GM23338 (cell line): ENCODE measurements around the gene ZNF841. TPM values are rescaled to one million over a fixed set of nuclear protein-coding genes. Genes with fewer than 3 reads are reported as not detected.

Experiments
- ATAC-seq: fragments of 200-7000 bp; cut with Tn5 transposase; 3 replicates; pipeline ENCODE4 v1.9.1; 2020
- DNase-seq: peaks from one replicate; pipeline ENCODE4 v3.0.0-alpha.2; 2015; ENCODE audit warnings: low spot score
- H2AFZ ChIP-seq: fragments of 200-600 bp; sonication (generic); 2 replicates; pipeline ENCODE4 v1.8.0; 2016; ENCODE audit warnings: antibody characterized with exemption, mild to moderate bottlenecking, moderate library complexity
- H3F3A ChIP-seq: fragments of 200-600 bp; sonication (generic); replicated peaks from 2 replicates; pipeline ENCODE4 v1.8.0; 2017; ENCODE audit warnings: antibody characterized with exemption, mixed run types, low read depth
- H3K27ac ChIP-seq: fragments of 200-600 bp; sonication (generic); 2 replicates; pipeline ENCODE4 v1.6.1; 2016; ENCODE audit warnings: low read depth
- H3K27me3 ChIP-seq: fragments of 200-600 bp; sonication (generic); 2 replicates; pipeline ENCODE4 v1.8.0; 2016; ENCODE audit warnings: mild to moderate bottlenecking, mixed run types, moderate library complexity; ENCODE audit not compliant: insufficient read depth
- H3K36me3 ChIP-seq: fragments of 200-600 bp; sonication (generic); 2 replicates; pipeline ENCODE4 v1.8.0; 2016; ENCODE audit warnings: mild to moderate bottlenecking; ENCODE audit not compliant: insufficient read depth
- H3K4me1 ChIP-seq: fragments of 200-600 bp; sonication (generic); 2 replicates; pipeline ENCODE4 v1.8.0; 2016; ENCODE audit warnings: mild to moderate bottlenecking, moderate library complexity; ENCODE audit not compliant: insufficient read depth
- H3K4me2 ChIP-seq: fragments of 200-600 bp; sonication (generic); 2 replicates; pipeline ENCODE4 v1.7.1; 2017; ENCODE audit warnings: mixed run types
- H3K4me3 ChIP-seq: fragments of 200-600 bp; sonication (generic); 2 replicates; pipeline ENCODE4 v1.6.1; 2016; ENCODE audit warnings: mixed run types
- H3K79me2 ChIP-seq: fragments of 200-600 bp; sonication (generic); replicated peaks from 2 replicates; pipeline ENCODE4 v1.8.0; 2017; ENCODE audit warnings: mild to moderate bottlenecking; ENCODE audit not compliant: insufficient read depth
- H3K9me2 ChIP-seq: fragments of 200-600 bp; sonication (generic); 2 replicates; pipeline ENCODE4 v1.8.0; 2017; ENCODE audit not compliant: insufficient read depth
- H4K20me1 ChIP-seq: fragments of 200-600 bp; sonication (generic); replicated peaks from 2 replicates; pipeline ENCODE4 v1.8.0; 2017; ENCODE audit warnings: mild to moderate bottlenecking; ENCODE audit not compliant: insufficient read depth
- H3K27ac Mint-ChIP-seq: 2 replicates; pipeline ENCODE4 v1.8.0; 2020; ENCODE audit warnings: inconsistent platforms, mild to moderate bottlenecking, moderate library complexity, mixed read lengths
- H3K27me3 Mint-ChIP-seq: 3 replicates; pipeline ENCODE4 v1.8.0; 2022; ENCODE audit warnings: low read depth, mild to moderate bottlenecking, moderate library complexity, mixed read lengths, inconsistent platforms; ENCODE audit not compliant: insufficient read depth, poor library complexity
- H3K36me3 Mint-ChIP-seq: 3 replicates; pipeline ENCODE4 v1.8.0; 2021; ENCODE audit warnings: low read depth, mild to moderate bottlenecking, inconsistent platforms, moderate library complexity, mixed read lengths
- H3K4me1 Mint-ChIP-seq: 3 replicates; pipeline ENCODE4 v1.8.0; 2020; ENCODE audit warnings: mild to moderate bottlenecking, inconsistent platforms, mixed read lengths
- H3K4me3 Mint-ChIP-seq: 3 replicates; pipeline ENCODE4 v1.8.0; 2021; ENCODE audit warnings: moderate library complexity, mild to moderate bottlenecking, inconsistent platforms, mixed read lengths
- H3K9me3 Mint-ChIP-seq: 3 replicates; pipeline ENCODE4 v1.8.0; 2020; ENCODE audit warnings: moderate library complexity, mild to moderate bottlenecking, inconsistent platforms, mixed read lengths
- EZH2 ChIP-seq: fragments of 200-600 bp; sonication (generic); IDR thresholded peaks from one replicate; pipeline ENCODE4 v1.8.0; 2017; ENCODE audit warnings: antibody characterized with exemption, mild to moderate bottlenecking, low read depth; ENCODE audit not compliant: unreplicated experiment
- REST ChIP-seq: IDR thresholded peaks from one replicate; pipeline ENCODE4 v1.6.1; 2018; ENCODE audit warnings: antibody characterized with exemption; ENCODE audit not compliant: unreplicated experiment
- ZNF462 ChIP-seq: fragments of 250-450 bp; sonication (Bioruptor Pico); IDR thresholded peaks from 2 replicates; pipeline ENCODE4 v1.5.0; 2020; ENCODE audit warnings: mild to moderate bottlenecking, moderate library complexity
- polyA plus RNA-seq: library from polyadenylated mRNA; unstranded; fragments of >200 nt; fragmentation: Nextera tagmentation; extraction: Ambion mirVana; gene quantifications from 2 replicates; pipeline ENCODE4 v1.2.1, GENCODE V29; 2016
- total RNA-seq: library from RNA; depleted of rRNA; stranded (reverse); fragments of >200 nt; shearing (Covaris generic); gene quantifications from 2 replicates; pipeline ENCODE4 v1.2.3, GENCODE V29; 2014

The ZNF841 gene
- total and polyA plus RNA-seq, 2 experiments from 2014 or later = 5.3 to 12.8 TPM

GRCh38 chr19:52095172-52096014 lies at the start of gene ZNF841 (continued):
- no peak for TF ChIP-seq REST

DNA sequence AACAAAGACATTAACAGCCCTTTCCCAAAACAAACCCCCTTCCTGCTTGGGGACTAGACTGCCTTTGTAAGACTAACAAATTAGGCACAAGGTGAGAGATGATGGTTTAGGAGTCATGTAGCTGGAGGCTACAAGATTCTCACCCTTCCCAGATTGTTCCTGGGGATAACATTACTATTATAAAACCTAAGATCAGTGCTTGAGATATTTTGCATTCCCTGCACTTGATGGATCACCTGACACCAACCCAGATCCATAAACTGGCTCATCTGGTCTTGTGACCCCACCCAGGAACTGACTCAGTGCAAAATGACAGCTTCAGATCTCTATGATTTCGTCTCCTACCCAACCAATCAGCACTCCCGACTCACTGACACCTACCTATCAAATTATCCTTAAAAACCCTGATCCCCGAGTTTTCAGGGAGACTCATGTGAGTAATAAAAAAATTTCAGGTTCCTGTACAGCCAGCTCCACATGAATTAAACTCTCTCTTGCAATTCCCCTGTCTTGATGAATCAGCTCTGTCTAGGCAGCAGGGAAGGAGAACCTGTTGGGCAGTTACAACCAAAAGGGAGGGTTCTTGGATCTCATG lies 46.5 kb upstream of the ZNF841 start:
- Histone ChIP-seq H4K20me1 (no peaks in the 10 kb centered on the region), H3K27ac (no peak overlapping the region), H3K4me3 (no peak overlapping the region), H3F3A (peaks cover 6% of the 10 kb centered on the region; the same call in 1 of the 2 replicates), H3K79me2 (peaks cover 18% of the 10 kb centered on the region), H3K4me2 (no peak overlapping the region), H3K4me1 (peaks cover 8% of the 10 kb centered on the region; the same call in 1 of the 2 replicates), H3K27me3 (no peaks in the 10 kb centered on the region), H3K9me2 (peaks cover 5% of the 10 kb centered on the region; the same call in 1 of the 2 replicates), H2AFZ (no peak overlapping the region), H3K36me3 (peaks cover 2% of the 10 kb centered on the region; the same call in 1 of the 2 replicates)
- Mint-ChIP-seq H3K4me1 (peaks cover 15% of the 10 kb centered on the region; the same call in 2 of the 3 replicates), H3K27me3 (peaks cover 4% of the 10 kb centered on the region), H3K36me3 (peaks cover 29% of the 10 kb centered on the region), H3K9me3 (peaks cover 34% of the 10 kb centered on the region), H3K4me3 (no peak overlapping the region; the same call in 2 of the 3 replicates), H3K27ac (no peak overlapping the region)
- DNase-seq = no peak
- no peak for TF ChIP-seq REST
- TF ChIP-seq ZNF462 (CRISPR knock-in tag) = no peak
- TF ChIP-seq EZH2 = no peak
- no peak for ATAC-seq
